Measurements from ENCODE around the gene NDUFS2.

Gene NDUFS2

DNA sequence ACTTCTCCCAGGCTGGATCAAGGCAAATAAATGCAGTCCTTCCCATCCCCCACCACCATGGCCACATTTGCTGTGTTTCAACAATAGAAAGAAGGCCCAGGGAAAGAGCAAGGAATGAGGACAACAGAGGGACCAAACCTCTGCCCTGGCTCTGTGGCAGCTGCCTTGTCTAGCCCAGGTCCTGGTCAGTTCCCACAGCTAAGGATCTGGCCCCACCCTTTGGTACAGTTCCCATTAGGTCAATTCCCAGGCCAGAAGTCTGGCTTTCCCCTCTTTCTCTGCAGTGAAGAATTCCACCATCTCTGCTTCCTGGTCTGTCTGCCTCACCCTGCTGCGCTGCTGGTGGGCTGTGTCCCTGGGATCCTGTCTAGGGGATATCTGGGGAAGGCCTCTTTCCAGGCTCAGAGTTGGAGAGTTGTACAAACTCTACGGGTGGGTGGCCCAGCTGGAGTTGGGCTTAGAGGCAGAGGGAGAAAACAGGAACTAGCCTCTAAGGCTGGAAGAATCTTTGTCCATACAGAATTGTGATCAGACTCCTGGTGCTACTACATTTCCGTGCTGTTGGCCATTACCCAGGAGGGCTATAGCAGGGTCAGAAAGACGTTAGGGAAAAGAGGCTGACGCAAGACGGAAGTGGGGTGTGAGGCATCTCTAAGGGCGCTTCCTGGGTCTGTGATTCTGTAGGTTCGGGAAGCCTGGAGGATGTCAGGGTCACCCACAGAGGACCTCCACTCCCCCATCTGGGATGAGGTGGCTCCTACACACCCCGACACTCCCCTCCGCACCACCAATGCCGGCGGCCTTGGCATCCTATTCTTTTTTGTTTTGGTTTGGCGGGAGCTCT is 953 bp upstream of the NDUFS2 start:
- ATAC-seq (replicated peaks; ENCODE audit: extremely low read depth, poor library complexity, severe bottlenecking) (no peak), DNase-seq (ENCODE audit: low spot score in 2 of 2) (no peak)
- H3K9me3 Mint-ChIP-seq: no peaks in the 10 kb centered on the region
- no peaks in the 10 kb centered on the region for H3K27me3 Mint-ChIP-seq
- H3K27ac Mint-ChIP-seq (ENCODE audit: low read depth): peak overlapping the region; percentile 96
- H3K36me3 Mint-ChIP-seq (ENCODE audit: insufficient read depth): peaks cover 17% of the 10 kb centered on the region
- H3K4me3 Mint-ChIP-seq: peak overlapping the region; percentile 91
- peaks cover 60% of the 10 kb centered on the region for H3K4me1 Mint-ChIP-seq

DNA sequence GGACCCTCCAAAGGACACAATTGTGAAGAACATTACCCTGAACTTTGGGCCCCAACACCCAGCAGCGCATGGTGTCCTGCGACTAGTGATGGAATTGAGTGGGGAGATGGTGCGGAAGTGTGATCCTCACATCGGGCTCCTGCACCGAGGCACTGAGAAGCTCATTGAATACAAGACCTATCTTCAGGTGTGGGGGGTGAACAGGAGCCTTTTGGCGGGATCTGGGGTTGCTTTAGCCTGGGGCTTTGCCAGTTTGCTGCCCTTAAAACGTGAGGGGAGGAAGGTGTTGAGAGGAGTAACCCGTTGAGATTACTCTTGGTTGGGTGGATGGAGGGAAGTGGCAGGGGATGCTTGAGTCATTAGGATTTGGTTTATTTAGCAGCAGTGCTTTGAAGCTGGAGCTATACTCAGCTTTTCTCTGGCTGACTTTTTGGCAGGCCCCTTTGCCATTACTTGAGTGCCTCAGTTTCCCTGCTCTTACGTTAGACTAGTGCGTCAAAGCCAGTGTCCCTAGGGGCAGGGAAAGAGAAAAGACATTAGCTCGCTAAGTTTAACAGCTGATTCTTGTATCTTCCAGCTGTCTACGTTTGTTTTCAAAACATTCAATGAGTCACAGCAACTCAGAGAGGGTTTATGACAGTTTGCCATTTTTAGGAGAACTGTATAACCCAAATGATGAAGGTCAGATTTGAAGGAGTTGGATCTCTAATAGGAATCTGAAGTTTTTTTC is 4.4 kb downstream of the NDUFS2 start:
- H3K4me3 Mint-ChIP-seq: no peak overlapping the region
- H3K36me3 Mint-ChIP-seq (ENCODE audit: insufficient read depth): peaks cover 60% of the 10 kb centered on the region
- DNase-seq (ENCODE audit: low spot score in 2 of 2) (no peak), ATAC-seq (replicated peaks; ENCODE audit: extremely low read depth, poor library complexity, severe bottlenecking) (no peak)
- peaks cover 50% of the 10 kb centered on the region for H3K4me1 Mint-ChIP-seq
- no peaks in the 10 kb centered on the region for H3K27me3 Mint-ChIP-seq
- no peak overlapping the region for H3K27ac Mint-ChIP-seq (ENCODE audit: low read depth)
- no peaks in the 10 kb centered on the region for H3K9me3 Mint-ChIP-seq

DNA sequence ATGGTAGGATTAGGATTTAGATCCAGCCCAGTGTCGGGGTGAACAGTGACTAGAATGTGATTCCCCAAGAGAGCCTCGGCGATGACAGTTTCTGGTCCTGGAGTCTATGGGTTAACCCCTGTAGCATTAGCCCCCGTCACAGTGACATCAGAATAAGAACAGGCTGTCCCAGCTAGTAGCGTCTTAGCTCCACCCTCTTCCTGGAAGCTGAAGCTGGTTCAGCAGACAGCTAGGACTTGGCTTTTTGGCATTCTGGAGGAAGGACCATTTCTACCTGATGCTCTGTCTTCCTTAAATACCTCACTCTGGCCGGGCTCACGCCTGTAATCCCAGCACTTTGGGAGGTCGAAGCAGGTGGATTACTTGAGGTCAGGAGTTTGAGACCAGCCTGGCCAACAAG is 5.0 kb downstream of the NDUFS2 start:
- H3K27ac Mint-ChIP-seq (ENCODE audit: low read depth): no peak overlapping the region
- no peak overlapping the region for H3K4me3 Mint-ChIP-seq
- peaks cover 62% of the 10 kb centered on the region for H3K36me3 Mint-ChIP-seq (ENCODE audit: insufficient read depth)
- no peaks in the 10 kb centered on the region for H3K9me3 Mint-ChIP-seq
- DNase-seq (ENCODE audit: low spot score in 2 of 2) (no peak), ATAC-seq (replicated peaks; ENCODE audit: extremely low read depth, poor library complexity, severe bottlenecking) (no peak)
- H3K27me3 Mint-ChIP-seq: no peaks in the 10 kb centered on the region
- H3K4me1 Mint-ChIP-seq: peaks cover 44% of the 10 kb centered on the region

DNA sequence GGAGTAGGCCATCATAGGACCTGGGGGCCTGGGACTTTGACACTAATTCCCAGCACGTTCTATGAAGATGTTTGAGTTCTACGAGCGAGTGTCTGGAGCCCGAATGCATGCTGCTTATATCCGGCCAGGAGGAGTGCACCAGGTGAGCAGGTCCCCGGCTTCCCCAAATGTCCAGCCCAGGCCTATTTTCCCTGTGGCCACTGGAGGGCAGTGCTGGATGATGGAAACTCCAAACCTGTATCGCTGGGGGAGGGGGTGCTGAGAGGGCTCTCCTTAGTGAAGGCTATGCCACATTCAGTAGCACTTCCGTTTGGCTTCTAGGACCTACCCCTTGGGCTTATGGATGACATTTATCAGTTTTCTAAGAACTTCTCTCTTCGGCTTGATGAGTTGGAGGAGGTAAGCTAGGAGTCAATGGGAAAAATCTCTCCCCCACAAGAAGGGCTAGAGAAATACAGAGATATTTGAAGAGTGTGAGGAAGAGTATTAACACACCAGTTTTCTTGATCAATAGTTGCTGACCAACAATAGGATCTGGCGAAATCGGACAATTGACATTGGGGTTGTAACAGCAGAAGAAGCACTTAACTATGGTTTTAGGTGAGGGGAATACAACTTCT is 7.7 kb downstream of the NDUFS2 start:
- no peaks in the 10 kb centered on the region for H3K27me3 Mint-ChIP-seq
- peak; percentile 68 for ATAC-seq (replicated peaks; ENCODE audit: extremely low read depth, poor library complexity, severe bottlenecking)
- H3K36me3 Mint-ChIP-seq (ENCODE audit: insufficient read depth): peaks cover 76% of the 10 kb centered on the region
- no peaks in the 10 kb centered on the region for H3K9me3 Mint-ChIP-seq
- peaks cover 27% of the 10 kb centered on the region for H3K4me1 Mint-ChIP-seq
- H3K27ac Mint-ChIP-seq (ENCODE audit: low read depth): peak overlapping the region; percentile 30
- peak; percentile 46 to 55 for DNase-seq (ENCODE audit: low spot score in 2 of 2)
- H3K4me3 Mint-ChIP-seq: no peak overlapping the region

DNA sequence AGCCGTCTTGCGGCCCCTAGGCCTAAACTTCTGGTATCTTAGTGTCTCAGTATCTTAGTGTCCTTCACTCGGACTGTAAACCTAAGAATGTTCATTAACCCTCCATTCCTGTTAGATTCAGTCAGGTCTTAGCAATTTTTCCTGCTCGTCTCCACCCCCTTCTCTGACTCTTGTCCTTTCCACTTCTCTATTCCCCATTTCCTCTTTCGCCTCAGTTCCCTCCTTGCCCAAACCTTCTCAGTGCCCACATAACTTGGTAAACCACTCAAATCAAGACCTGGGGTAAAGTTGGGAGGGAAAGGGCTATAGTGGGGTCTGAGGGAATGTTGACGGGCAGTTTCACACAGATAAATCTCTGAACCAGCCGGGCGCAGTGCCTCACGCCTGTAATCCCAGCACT is 12.2 kb downstream of the NDUFS2 start:
- Mint-ChIP-seq H3K4me3 (no peak overlapping the region), H3K9me3 (no peaks in the 10 kb centered on the region), H3K4me1 (peaks cover 32% of the 10 kb centered on the region), H3K27ac (ENCODE audit: low read depth) (no peak overlapping the region), H3K36me3 (ENCODE audit: insufficient read depth) (peaks cover 55% of the 10 kb centered on the region), H3K27me3 (no peaks in the 10 kb centered on the region)
- no peak for ATAC-seq (replicated peaks; ENCODE audit: extremely low read depth, poor library complexity, severe bottlenecking)
- no peak for DNase-seq (ENCODE audit: low spot score in 2 of 2)

DNA sequence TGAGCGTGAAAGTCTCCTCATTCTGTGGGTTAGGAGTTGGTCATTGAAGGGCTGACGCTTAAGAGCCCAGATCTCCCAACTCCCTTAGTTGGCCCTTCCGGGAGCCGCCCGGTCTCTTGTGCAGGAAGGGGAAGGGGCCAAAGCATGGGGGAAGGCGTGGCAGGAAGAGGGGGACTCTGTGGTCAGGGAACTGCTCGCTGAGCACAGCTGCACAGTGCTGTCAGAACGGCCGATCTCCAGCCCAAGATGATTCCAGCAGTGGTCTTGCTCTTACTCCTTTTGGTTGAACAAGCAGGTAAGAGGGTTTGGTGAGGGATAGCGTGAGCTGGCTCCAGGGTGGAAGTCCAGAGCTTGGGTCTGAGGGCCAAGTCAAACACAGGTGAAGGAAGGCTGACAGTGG is 12.9 kb downstream of the NDUFS2 start, which contains the start of gene FCER1G:
Gene FCER1G, plus strand, starts transcription at position 220 of the 400 bp plus-strand sequence. Its CDS starts 27 bp downstream, at position 247.
- H3K27me3 Mint-ChIP-seq: no peaks in the 10 kb centered on the region
- peaks cover 25% of the 10 kb centered on the region for H3K4me1 Mint-ChIP-seq
- H3K9me3 Mint-ChIP-seq: no peaks in the 10 kb centered on the region
- peak within 1 kb of the TSS; percentile 3 for H3K27ac Mint-ChIP-seq (ENCODE audit: low read depth)
- peak within 1 kb of the TSS; percentile 26 for H3K4me3 Mint-ChIP-seq
- ATAC-seq (replicated peaks; ENCODE audit: extremely low read depth, poor library complexity, severe bottlenecking): no peak
- DNase-seq (ENCODE audit: low spot score in 2 of 2): no peak
- H3K36me3 Mint-ChIP-seq (ENCODE audit: insufficient read depth): peaks cover 48% of the 10 kb centered on the region

DNA sequence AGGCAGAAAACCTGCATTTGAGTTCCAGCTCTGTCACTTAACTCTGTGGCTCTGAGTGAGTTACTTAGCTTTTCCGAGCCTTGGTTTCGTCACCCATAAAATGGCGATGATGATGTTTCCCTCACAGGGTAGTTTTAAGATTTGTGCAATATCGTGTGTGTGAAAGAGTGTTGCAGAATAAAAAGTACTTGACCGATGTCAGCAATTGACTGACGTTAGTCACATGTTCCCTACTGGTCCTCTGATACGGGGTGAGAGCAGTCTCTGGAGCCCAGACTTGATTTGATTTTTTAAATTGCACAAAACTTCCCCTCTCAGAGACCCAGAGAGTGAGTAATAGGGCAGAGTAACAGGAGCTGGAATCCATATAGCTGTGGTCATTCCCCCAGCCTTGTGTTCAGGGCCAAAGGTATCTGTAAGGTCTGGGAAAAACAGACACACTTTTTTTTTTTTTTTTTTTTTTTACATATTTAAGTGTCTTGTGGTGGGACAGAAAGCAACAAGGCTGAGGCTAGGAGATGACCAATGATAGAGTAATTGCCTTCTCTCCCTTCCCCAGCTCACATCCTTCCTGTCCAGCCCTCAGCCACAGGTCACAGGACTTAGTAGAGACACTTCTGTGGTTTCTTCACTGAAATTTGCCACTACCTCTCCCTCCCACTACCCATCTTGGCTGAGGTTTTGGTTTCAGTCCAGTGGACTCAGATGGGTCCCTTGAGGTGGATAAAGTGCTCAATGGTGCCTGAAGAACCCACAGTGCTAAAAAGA is 15.0 kb downstream of the NDUFS2 start:
- peaks cover 30% of the 10 kb centered on the region for H3K36me3 Mint-ChIP-seq (ENCODE audit: insufficient read depth)
- peak overlapping the region; percentile 21 for H3K4me3 Mint-ChIP-seq
- peak overlapping the region; percentile 3 for H3K27ac Mint-ChIP-seq (ENCODE audit: low read depth)
- ATAC-seq (replicated peaks; ENCODE audit: extremely low read depth, poor library complexity, severe bottlenecking) (no peak), DNase-seq (ENCODE audit: low spot score in 2 of 2) (no peak)
- H3K27me3 Mint-ChIP-seq: no peaks in the 10 kb centered on the region
- H3K4me1 Mint-ChIP-seq: peaks cover 24% of the 10 kb centered on the region
- H3K9me3 Mint-ChIP-seq: no peaks in the 10 kb centered on the region

DNA sequence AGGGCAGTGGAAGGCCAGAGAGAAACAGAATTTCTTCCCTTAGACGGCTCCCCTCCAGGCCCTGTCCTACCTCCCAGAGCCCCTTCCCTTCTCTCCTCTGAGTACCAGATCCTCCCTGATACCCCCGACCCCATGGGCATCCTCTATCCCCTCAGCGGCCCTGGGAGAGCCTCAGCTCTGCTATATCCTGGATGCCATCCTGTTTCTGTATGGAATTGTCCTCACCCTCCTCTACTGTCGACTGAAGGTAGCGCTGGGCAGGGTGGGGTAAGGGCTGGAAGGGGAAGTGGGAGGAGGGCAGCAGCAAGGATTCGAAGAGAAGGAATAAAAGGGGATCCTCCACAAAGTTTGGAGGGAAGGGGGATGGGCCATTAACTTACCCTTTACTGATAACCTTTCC is 15.7 kb downstream of the NDUFS2 start:
- H3K27ac Mint-ChIP-seq (ENCODE audit: low read depth): no peak overlapping the region
- peaks cover 24% of the 10 kb centered on the region for H3K36me3 Mint-ChIP-seq (ENCODE audit: insufficient read depth)
- no peaks in the 10 kb centered on the region for H3K27me3 Mint-ChIP-seq
- no peak overlapping the region for H3K4me3 Mint-ChIP-seq
- no peaks in the 10 kb centered on the region for H3K9me3 Mint-ChIP-seq
- DNase-seq (ENCODE audit: low spot score in 2 of 2) (no peak), ATAC-seq (replicated peaks; ENCODE audit: extremely low read depth, poor library complexity, severe bottlenecking) (no peak)
- H3K4me1 Mint-ChIP-seq: peaks cover 24% of the 10 kb centered on the region

DNA sequence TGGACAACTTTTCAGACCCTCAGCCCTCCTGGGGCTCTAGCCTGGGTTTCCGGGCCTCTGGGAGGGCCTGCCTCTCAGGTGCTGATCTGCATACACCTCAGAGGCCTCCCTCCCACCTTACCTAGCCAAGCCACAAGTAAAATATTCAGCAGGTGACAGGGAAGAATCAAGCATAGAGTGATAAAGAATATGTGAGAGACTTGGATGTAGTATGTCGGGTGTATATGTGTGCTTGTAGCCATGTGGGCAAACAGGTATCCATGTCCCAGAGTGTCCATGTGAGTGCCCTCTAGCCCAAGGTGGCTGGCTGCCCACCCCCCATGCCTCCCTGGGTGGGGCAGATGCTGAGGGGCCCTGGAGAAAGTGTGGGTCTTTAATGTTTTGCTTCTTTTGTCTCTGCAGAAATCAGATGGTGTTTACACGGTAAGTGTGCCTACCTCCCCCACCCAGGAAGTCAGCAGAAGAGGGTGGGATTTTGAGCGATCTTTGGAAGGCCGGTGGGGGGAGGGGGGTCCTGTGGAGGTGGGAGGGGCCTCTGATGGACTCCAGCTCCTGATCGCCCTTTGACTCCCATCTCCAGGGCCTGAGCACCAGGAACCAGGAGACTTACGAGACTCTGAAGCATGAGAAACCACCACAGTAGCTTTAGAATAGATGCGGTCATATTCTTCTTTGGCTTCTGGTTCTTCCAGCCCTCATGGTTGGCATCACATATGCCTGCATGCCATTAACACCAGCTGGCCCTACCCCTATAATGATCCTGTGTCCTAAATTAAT is 16.3 kb downstream of the NDUFS2 start:
- peaks cover 26% of the 10 kb centered on the region for H3K4me1 Mint-ChIP-seq
- DNase-seq (ENCODE audit: low spot score in 2 of 2) (no peak), ATAC-seq (replicated peaks; ENCODE audit: extremely low read depth, poor library complexity, severe bottlenecking) (no peak)
- no peaks in the 10 kb centered on the region for H3K27me3 Mint-ChIP-seq
- peaks cover 18% of the 10 kb centered on the region for H3K36me3 Mint-ChIP-seq (ENCODE audit: insufficient read depth)
- no peak overlapping the region for H3K4me3 Mint-ChIP-seq
- peak overlapping the region; percentile 47 for H3K27ac Mint-ChIP-seq (ENCODE audit: low read depth)
- H3K9me3 Mint-ChIP-seq: no peaks in the 10 kb centered on the region

DNA sequence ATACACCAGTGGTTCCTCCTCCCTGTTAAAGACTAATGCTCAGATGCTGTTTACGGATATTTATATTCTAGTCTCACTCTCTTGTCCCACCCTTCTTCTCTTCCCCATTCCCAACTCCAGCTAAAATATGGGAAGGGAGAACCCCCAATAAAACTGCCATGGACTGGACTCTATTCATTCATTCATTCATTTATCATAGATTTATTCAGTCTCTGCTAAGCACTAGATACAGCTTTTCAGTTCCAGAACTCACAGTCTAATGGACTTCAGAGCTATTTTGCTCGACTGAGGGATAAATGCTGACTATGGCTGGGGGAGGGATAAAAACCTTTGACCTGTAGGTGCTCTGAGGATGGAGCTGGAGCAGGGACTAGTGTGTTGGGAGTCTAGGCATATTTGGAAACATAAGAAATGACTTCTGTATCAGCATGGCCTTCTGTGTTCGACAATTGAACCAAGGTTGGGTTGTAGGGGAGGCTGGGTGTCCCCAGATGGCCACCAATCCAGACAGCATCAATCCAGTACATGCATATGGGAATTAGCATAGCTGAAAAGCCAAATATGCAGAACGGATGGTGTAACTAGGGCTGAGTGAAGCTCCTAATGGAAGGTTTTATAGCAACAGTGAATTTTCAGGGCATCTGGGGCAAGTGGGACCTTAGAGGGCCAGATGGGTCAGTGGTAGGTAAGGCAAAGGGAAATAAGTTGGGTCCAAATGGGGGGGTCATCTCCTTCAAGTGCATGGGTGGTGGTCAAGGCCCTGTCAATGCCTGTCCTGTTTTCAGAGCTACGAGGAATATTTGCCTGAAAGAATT is 17.1 kb downstream of the NDUFS2 start:
- Mint-ChIP-seq H3K4me1 (peaks cover 33% of the 10 kb centered on the region), H3K27ac (ENCODE audit: low read depth) (no peak overlapping the region), H3K36me3 (ENCODE audit: insufficient read depth) (peaks cover 10% of the 10 kb centered on the region), H3K4me3 (no peak overlapping the region), H3K27me3 (no peaks in the 10 kb centered on the region), H3K9me3 (no peaks in the 10 kb centered on the region)
- DNase-seq (ENCODE audit: low spot score in 2 of 2) (no peak), ATAC-seq (replicated peaks; ENCODE audit: extremely low read depth, poor library complexity, severe bottlenecking) (no peak)

DNA sequence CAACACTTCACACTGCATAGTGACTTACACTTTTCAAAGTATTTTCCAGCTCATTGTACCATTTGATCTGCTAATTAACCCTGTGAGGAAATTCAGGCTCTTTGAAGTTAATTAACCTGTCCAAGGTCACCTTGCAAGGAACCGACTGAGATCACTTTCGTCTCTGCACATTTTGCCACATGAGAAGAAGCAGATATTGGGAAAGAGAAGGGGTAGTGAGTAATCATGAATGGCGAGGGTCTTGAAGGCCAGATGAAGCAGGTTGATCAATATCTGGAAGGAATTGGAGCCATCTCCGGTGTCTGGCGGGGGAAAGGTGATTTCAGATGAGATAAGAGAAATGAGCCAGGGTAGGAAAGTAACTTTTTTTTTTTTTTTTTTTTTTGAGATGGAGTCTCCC is 17.8 kb downstream of the NDUFS2 start:
- Mint-ChIP-seq H3K27ac (ENCODE audit: low read depth) (no peak overlapping the region), H3K4me1 (peaks cover 33% of the 10 kb centered on the region), H3K9me3 (no peaks in the 10 kb centered on the region), H3K36me3 (ENCODE audit: insufficient read depth) (peaks cover 4% of the 10 kb centered on the region), H3K27me3 (no peaks in the 10 kb centered on the region), H3K4me3 (no peak overlapping the region)
- no peak for ATAC-seq (replicated peaks; ENCODE audit: extremely low read depth, poor library complexity, severe bottlenecking)
- no peak for DNase-seq (ENCODE audit: low spot score in 2 of 2)
